ENCODE results near the gene NACA. TPM values are rescaled to one million over a fixed set of nuclear protein-coding genes. Genes with fewer than 3 reads are reported as not detected.

The NACA gene
- polyA plus RNA-seq, 1 donor (not counting 4 experiments of a cell fraction or from before 2014, with no cell fraction given) = 953 TPM

DNA sequence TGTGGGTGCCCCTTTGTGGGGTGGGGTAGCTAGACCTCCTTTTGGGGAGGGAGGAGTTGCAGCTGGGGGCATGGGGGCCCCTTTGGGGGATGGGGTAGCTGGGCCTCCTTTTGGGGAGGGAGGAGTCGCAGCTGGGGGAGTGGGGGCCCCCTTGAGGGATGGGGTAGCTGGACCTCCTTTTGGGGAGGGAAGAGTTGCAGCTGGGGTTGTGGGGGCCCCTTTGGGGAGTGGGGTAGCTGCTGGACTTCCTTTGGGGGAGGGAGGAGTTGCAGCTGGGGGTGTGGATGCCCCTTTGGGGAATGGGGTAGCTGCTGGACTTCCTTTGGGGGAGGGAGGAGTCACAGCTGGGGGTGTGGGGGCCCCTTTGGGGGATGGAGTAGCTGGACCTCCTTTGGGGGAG, 7.0 kb downstream of the NACA start:
- peaks cover 34 to 67% of the 10 kb centered on the region in 2 experiments for H3K36me3 ChIP-seq (ENCODE audit: control insufficient read depth in 2 of 2, extremely low read depth in 1 of 2, insufficient read depth in 2 of 2, low read length in 2 of 2)

DNA sequence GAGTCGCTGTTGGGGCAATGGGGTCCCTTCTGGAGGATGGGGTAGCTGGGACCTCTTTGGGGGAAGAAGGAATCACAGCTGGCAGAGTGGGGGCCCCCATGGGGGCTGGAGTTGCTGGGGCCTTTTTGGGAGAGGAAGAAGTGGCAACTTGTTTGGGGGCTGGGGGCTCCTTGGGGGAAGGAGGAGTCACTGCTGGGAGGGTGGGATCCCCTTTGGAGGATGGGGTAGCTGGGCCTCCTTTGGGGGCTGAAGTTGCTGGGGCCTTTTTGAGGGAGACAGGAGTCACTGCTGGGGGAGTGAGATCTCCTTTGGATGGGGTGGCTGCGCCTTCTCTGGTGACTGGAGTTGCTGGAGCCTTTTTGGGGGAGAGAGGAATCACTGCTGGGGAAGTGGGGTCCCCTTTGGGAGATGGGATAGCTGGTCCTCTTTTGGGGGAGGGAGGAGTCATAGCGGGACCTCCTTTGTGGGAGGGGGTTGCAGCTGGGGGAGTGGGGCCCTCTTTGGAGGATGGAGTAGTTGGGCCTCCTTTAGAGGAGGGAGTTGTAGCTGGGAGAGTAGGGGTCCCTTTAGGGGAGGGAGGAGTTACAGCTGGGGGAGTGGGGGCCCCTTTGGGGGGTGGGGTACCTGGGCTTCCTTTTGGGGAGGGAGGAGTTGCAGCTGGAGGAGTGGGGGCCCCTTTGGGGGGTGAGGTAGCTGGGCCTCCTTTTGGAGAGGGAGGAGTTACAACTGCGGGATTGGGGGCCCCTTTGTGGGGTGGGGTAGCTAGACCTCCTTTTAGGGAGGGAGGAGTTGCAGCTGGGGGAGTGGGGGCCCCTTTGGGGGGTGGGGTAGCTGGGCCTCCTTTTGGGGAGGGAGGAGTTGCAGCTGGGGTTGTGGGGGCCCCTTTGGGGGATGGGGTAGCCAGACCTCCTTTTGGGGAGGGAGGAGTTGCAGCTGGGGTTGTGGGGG, 7.9 kb downstream of the NACA start:
- H3K36me3 ChIP-seq (ENCODE audit: control insufficient read depth in 2 of 2, extremely low read depth in 1 of 2, insufficient read depth in 2 of 2, low read length in 2 of 2) = peaks cover 35 to 64% of the 10 kb centered on the region in 2 experiments
- no peak overlapping the region for H2AFZ ChIP-seq (ENCODE audit: control insufficient read depth, low read length)
- H3K27ac ChIP-seq (ENCODE audit: control insufficient read depth, insufficient read depth, low read length) = no peak overlapping the region
- no peak overlapping the region for H3K4me3 ChIP-seq (ENCODE audit: control insufficient read depth in 2 of 3, extremely low read depth in 1 of 3, insufficient read depth in 2 of 3, low read depth in 1 of 3, low read length in 3 of 3)
- peaks cover 12% of the 10 kb centered on the region for H3K4me1 ChIP-seq (ENCODE audit: control insufficient read depth, extremely low read depth, insufficient read depth, low read length)
- peaks cover 73% of the 10 kb centered on the region for H3K79me2 ChIP-seq (ENCODE audit: control insufficient read depth, insufficient read depth, low read length)
- no peak for FAIRE-seq
- H3K4me2 ChIP-seq (ENCODE audit: control insufficient read depth, extremely low read depth, insufficient read depth, low read depth, low read length) = no peak overlapping the region
- H3K9me1 ChIP-seq (ENCODE audit: control insufficient read depth, extremely low read depth, insufficient read depth, low read length) = peaks cover 15% of the 10 kb centered on the region
- dilution Hi-C loops (cut with MboI; ENCODE audit: extremely low pct_ligation_motif_present, low sequenced_read_pairs) = no loop called here
- H3K9ac ChIP-seq (ENCODE audit: control insufficient read depth, extremely low read depth, insufficient read depth, low read length) = no peak overlapping the region
- TF ChIP-seq, protein P1, sequence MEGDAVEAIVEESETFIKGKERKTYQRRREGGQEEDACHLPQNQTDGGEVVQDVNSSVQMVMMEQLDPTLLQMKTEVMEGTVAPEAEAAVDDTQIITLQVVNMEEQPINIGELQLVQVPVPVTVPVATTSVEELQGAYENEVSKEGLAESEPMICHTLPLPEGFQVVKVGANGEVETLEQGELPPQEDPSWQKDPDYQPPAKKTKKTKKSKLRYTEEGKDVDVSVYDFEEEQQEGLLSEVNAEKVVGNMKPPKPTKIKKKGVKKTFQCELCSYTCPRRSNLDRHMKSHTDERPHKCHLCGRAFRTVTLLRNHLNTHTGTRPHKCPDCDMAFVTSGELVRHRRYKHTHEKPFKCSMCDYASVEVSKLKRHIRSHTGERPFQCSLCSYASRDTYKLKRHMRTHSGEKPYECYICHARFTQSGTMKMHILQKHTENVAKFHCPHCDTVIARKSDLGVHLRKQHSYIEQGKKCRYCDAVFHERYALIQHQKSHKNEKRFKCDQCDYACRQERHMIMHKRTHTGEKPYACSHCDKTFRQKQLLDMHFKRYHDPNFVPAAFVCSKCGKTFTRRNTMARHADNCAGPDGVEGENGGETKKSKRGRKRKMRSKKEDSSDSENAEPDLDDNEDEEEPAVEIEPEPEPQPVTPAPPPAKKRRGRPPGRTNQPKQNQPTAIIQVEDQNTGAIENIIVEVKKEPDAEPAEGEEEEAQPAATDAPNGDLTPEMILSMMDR (optimal IDR thresholded peaks at IDR 0.05 in 1 of 3, IDR thresholded peaks at IDR 0.05 in 1 of 3, conservative IDR thresholded peaks at IDR 0.05 in 1 of 3; ENCODE audit: extremely low read depth in 1 of 3, insufficient read depth in 2 of 3, low read length in 3 of 3) = no peak
- no peak for TF ChIP-seq EZH2 (IDR thresholded peaks at IDR 0.05; ENCODE audit: low read length)
- no peak for DNase-seq (ENCODE audit: low read depth, low spot score)
- no peaks in the 10 kb centered on the region for H3K9me3 ChIP-seq (ENCODE audit: control insufficient read depth, low read depth, low read length)
- H3K27me3 ChIP-seq (ENCODE audit: control insufficient read depth, extremely low read depth, insufficient read depth, low read length) = no peaks in the 10 kb centered on the region
- peaks cover 64% of the 10 kb centered on the region for H4K20me1 ChIP-seq (ENCODE audit: control insufficient read depth, extremely low read depth, insufficient read depth, low read length)

More for the DNA sequence above, 7.0 kb downstream of the NACA start:
- no peak for FAIRE-seq
- dilution Hi-C loops (cut with MboI; ENCODE audit: extremely low pct_ligation_motif_present, low sequenced_read_pairs) = no loop called here
- DNase-seq (ENCODE audit: low read depth, low spot score) = no peak
- H3K27me3 ChIP-seq (ENCODE audit: control insufficient read depth, extremely low read depth, insufficient read depth, low read length) = no peaks in the 10 kb centered on the region
- H4K20me1 ChIP-seq (ENCODE audit: control insufficient read depth, extremely low read depth, insufficient read depth, low read length) = peaks cover 71% of the 10 kb centered on the region
- H2AFZ ChIP-seq (ENCODE audit: control insufficient read depth, low read length) = no peak overlapping the region
- no peak overlapping the region for H3K4me3 ChIP-seq (ENCODE audit: control insufficient read depth in 2 of 3, extremely low read depth in 1 of 3, insufficient read depth in 2 of 3, low read depth in 1 of 3, low read length in 3 of 3)
- peaks cover 21% of the 10 kb centered on the region for H3K4me1 ChIP-seq (ENCODE audit: control insufficient read depth, extremely low read depth, insufficient read depth, low read length)
- H3K9ac ChIP-seq (ENCODE audit: control insufficient read depth, extremely low read depth, insufficient read depth, low read length) = no peak overlapping the region
- H3K9me3 ChIP-seq (ENCODE audit: control insufficient read depth, low read depth, low read length) = no peaks in the 10 kb centered on the region
- H3K79me2 ChIP-seq (ENCODE audit: control insufficient read depth, insufficient read depth, low read length) = peaks cover 82% of the 10 kb centered on the region
- peaks cover 15% of the 10 kb centered on the region for H3K9me1 ChIP-seq (ENCODE audit: control insufficient read depth, extremely low read depth, insufficient read depth, low read length)
- no peak overlapping the region for H3K27ac ChIP-seq (ENCODE audit: control insufficient read depth, insufficient read depth, low read length)
- no peak for TF ChIP-seq EZH2 (IDR thresholded peaks at IDR 0.05; ENCODE audit: low read length)
- TF ChIP-seq, protein P1 (optimal IDR thresholded peaks at IDR 0.05 in 1 of 3, IDR thresholded peaks at IDR 0.05 in 1 of 3, conservative IDR thresholded peaks at IDR 0.05 in 1 of 3; ENCODE audit: extremely low read depth in 1 of 3, insufficient read depth in 2 of 3, low read length in 3 of 3) = no peak
- no peak overlapping the region for H3K4me2 ChIP-seq (ENCODE audit: control insufficient read depth, extremely low read depth, insufficient read depth, low read depth, low read length)
